Spinal cord (tissue), 10 donors: ENCODE results near the gene PHF5A. TPM values are rescaled to one million over a fixed set of nuclear protein-coding genes. Genes with fewer than 3 reads are reported as not detected.

Experiments used
- DNase-seq, 6 donors: peaks; one replicate each; pipeline versions ENCODE4 v3.0.0 to v3.0.0-alpha.2; 2013 to 2015; ENCODE audit warnings: low spot score in 6 of 6, low read depth in 4 of 6
- H3K27ac ChIP-seq: one replicate; pipeline ENCODE4 v1.5.1; 2013; ENCODE audit warnings: low read depth, low read length, control low read depth
- H3K27me3 ChIP-seq: one replicate; pipeline ENCODE4 v1.6.1; 2013; ENCODE audit warnings: low read length; ENCODE audit not compliant: control insufficient read depth, insufficient read depth
- H3K36me3 ChIP-seq: one replicate; pipeline ENCODE4 v1.6.1; 2013; ENCODE audit warnings: low read length; ENCODE audit not compliant: control insufficient read depth, insufficient read depth
- H3K4me1 ChIP-seq: one replicate; pipeline ENCODE4 v1.6.1; 2013; ENCODE audit warnings: low read length; ENCODE audit not compliant: control insufficient read depth, insufficient read depth
- H3K4me3 ChIP-seq: one replicate; pipeline ENCODE4 v1.5.1; 2013; ENCODE audit warnings: low read depth, low read length, control low read depth
- H3K9me3 ChIP-seq: one replicate; pipeline ENCODE4 v1.6.1; 2013; ENCODE audit warnings: low read length; ENCODE audit not compliant: control insufficient read depth, insufficient read depth
- WGBS: methylation state at CpG from one replicate; pipeline ENCODE4 v1.1.5; 2013; ENCODE audit warnings: missing lambda C conversion rate; ENCODE audit not compliant: insufficient coverage; 5-methylcytosine and 5-hydroxymethylcytosine counted together
- long read RNA-seq, 4 donors: transcript quantifications; one replicate each; lab custom pipeline, GENCODE V29; 2026
- polyA plus RNA-seq, 2 donors: library from polyadenylated mRNA; unstranded; fragments of 120-200 nt; gene quantifications; one replicate each; pipeline ENCODE4 v1.2.1, GENCODE V29; 2013; ENCODE audit not compliant: insufficient read length in 2 of 2
- total RNA-seq, 2 donors: library from RNA; depleted of rRNA in 1 of 2; stranded (reverse); fragments of 120-200 nt in 1 of 2; fragments of >200 nt in 1 of 2; gene quantifications; one replicate each; pipeline versions ENCODE4 v1.2.3 to v1.2.4, GENCODE V29; 2013 to 2014
- donor health status: healthy.

The PHF5A gene, protein sequence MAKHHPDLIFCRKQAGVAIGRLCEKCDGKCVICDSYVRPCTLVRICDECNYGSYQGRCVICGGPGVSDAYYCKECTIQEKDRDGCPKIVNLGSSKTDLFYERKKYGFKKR
- 10 to 100 TPM; 30.0 to 48.8 TPM for total RNA-seq
- polyA plus RNA-seq = 10 to 100 TPM; 43.0 to 46.3 TPM
- long read RNA-seq, donor 1, transcript PHF5A-201 (4 exons, 1,086 nt) = major isoform, 41 of 397 reads
- long read RNA-seq, donor 1, partial matches to known transcripts = 331 of 397 reads
- long read RNA-seq, donor 1, other reads (novel, unspliced or antisense) = 25 of 397 reads
- long read RNA-seq, donor 2, transcript PHF5A-201 (4 exons, 1,086 nt) = major isoform, 7 of 7 reads
- long read RNA-seq, donor 2, partial matches to known transcripts = 0 of 7 reads
- long read RNA-seq, donor 2, other reads (novel, unspliced or antisense) = 0 of 7 reads
- long read RNA-seq, donor 3, transcript PHF5A-201 (4 exons, 1,086 nt) = major isoform, 14 of 15 reads
- long read RNA-seq, donor 3, partial matches to known transcripts = 0 of 15 reads
- long read RNA-seq, donor 3, other reads (novel, unspliced or antisense) = 0 of 15 reads
- long read RNA-seq, donor 4, transcript PHF5A-201 (4 exons, 1,086 nt) = major isoform, 69 of 198 reads
- long read RNA-seq, donor 4, partial matches to known transcripts = 123 of 198 reads
- long read RNA-seq, donor 4, other reads (novel, unspliced or antisense) = 5 of 198 reads

- 0% methylated on average over 51 of the region's 51 CpGs for WGBS
- Histone ChIP-seq H3K4me1 (peaks cover 4% of the 10 kb centered on the region), H3K27ac (peak within 1 kb of the TSS; percentile 96), H3K4me3 (peak within 1 kb of the TSS; percentile 98), H3K27me3 (no peaks in the 10 kb centered on the region), H3K36me3 (peaks cover 34% of the 10 kb centered on the region), H3K9me3 (no peaks in the 10 kb centered on the region)
- peak; percentile 98 to 100 (median 100) for DNase-seq
Measured at GRCh38 chr22:41468381-41469217, at the start of gene PHF5A, which contains the start of gene ACO2. Gene PHF5A (minus strand): TSS chr22:41468692. CDS start chr22:41468653, 39 bp downstream. Gene ACO2 (plus strand): TSS chr22:41469117. CDS start chr22:41469147, 30 bp downstream.

GRCh38 chr22:41518048-41518347 lies 49.5 kb upstream of the PHF5A start:
- Histone ChIP-seq H3K27ac (no peak overlapping the region), H3K4me1 (peaks cover 22% of the 10 kb centered on the region), H3K27me3 (no peaks in the 10 kb centered on the region), H3K9me3 (no peaks in the 10 kb centered on the region), H3K4me3 (no peak overlapping the region), H3K36me3 (peaks cover 82% of the 10 kb centered on the region)
- DNase-seq = no peak
- 25% methylated on average over 2 of the region's 7 CpGs for WGBS

- Histone ChIP-seq H3K27me3 (no peaks in the 10 kb centered on the region), H3K9me3 (no peaks in the 10 kb centered on the region), H3K4me3 (no peak overlapping the region), H3K4me1 (peaks cover 24% of the 10 kb centered on the region), H3K36me3 (peaks cover 82% of the 10 kb centered on the region), H3K27ac (peak overlapping the region; percentile 47)
- DNase-seq = peak; percentile 65 to 90 (median 68)
- WGBS = 61% methylated on average over 16 of the region's 22 CpGs
Measured at GRCh38 chr22:41517172-41518047, 48.9 kb upstream of the PHF5A start.

DNA sequence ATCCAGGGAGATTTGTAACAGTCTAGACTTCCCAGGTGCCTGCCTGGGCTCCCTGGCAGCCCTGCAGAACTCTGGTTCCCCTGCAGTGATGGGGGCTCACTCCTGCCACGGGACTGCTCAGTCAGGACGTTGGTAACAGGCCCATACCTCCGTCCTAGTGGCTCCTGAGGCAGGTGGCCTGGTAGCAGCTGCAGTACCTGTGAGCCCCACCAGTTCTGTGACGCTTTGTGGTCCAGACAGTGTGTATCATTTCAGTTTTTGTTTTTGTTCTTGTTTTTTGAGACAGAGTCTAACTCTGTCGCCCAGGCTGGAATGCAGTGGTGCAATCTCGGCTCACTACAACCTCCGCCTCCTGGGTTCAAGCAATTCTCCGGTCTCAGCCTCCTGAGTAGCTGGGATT lies 48.0 kb upstream of the PHF5A start:
- no peaks in the 10 kb centered on the region for H3K27me3 ChIP-seq

GRCh38 chr22:41513391-41513790 lies 44.9 kb upstream of the PHF5A start:
- Histone ChIP-seq H3K4me1 (peaks cover 58% of the 10 kb centered on the region), H3K27ac (no peak overlapping the region), H3K9me3 (no peaks in the 10 kb centered on the region), H3K36me3 (peaks cover 91% of the 10 kb centered on the region), H3K4me3 (no peak overlapping the region), H3K27me3 (no peaks in the 10 kb centered on the region)
- DNase-seq = no peak
- 73% methylated on average over 5 of the region's 5 CpGs for WGBS

More for the DNA sequence above, 48.0 kb upstream of the PHF5A start:
- Histone ChIP-seq H3K9me3 (no peaks in the 10 kb centered on the region), H3K27ac (no peak overlapping the region), H3K4me3 (no peak overlapping the region), H3K4me1 (peaks cover 30% of the 10 kb centered on the region), H3K36me3 (peaks cover 91% of the 10 kb centered on the region)
- no peak for DNase-seq
- WGBS = 90% methylated on average over 8 of the region's 8 CpGs

DNA sequence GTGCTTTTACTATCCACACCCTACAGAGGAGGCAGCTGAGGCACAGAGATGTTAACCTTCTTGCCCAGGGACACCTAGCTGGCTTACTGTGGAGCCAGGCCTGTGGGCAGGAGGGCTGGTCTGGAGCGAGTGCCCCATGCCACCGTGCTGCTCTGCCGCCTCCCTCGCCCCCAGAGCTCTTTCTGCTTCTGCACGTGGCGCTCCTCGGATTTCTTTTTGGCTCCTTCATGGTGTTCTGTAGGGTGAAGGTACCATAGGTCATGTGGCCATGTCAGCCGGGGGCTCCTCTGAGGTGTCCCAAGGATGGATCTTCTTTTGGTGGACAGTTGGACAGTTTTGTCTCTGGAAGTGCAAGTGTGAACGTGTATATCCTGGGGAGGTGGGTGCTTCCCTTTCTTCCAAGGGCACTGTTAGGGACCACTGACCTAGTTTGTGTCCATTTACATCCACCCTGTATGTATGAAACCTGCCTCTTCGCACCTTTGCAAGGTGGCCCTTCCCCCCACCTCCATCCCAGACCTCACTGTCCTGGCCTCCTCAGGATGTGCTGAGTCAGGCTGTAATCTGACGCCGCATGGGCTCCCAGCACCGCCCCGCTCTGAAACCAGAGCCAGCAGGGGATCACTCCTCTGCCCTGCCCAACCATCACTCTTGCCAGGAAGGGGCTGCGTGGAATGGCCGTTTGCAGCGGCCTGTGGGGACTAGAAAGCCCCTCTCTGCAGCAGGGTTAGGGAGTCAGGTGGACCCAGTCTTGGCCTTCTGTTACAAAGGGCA lies 44.1 kb upstream of the PHF5A start:
- Histone ChIP-seq H3K27me3 (no peaks in the 10 kb centered on the region), H3K4me1 (peaks cover 59% of the 10 kb centered on the region), H3K27ac (no peak overlapping the region), H3K36me3 (peaks cover 93% of the 10 kb centered on the region), H3K4me3 (no peak overlapping the region), H3K9me3 (no peaks in the 10 kb centered on the region)
- DNase-seq = no peak
- 47% methylated on average over 11 of the region's 17 CpGs for WGBS

- no peak for DNase-seq
- Histone ChIP-seq H3K27ac (no peak overlapping the region), H3K4me3 (no peak overlapping the region), H3K4me1 (peaks cover 64% of the 10 kb centered on the region), H3K9me3 (no peaks in the 10 kb centered on the region), H3K27me3 (no peaks in the 10 kb centered on the region), H3K36me3 (peaks cover 89% of the 10 kb centered on the region)
- WGBS = 92% methylated on average over 2 of the region's 2 CpGs
Measured at GRCh38 chr22:41511521-41511968, 43.1 kb upstream of the PHF5A start.

GRCh38 chr22:41508770-41509170 lies 40.3 kb upstream of the PHF5A start:
- peak; percentile 67 to 94 (median 75) for DNase-seq
- peak overlapping the region; percentile 92 for H3K27ac ChIP-seq
- H3K27me3 ChIP-seq = no peaks in the 10 kb centered on the region
- H3K4me1 ChIP-seq = peaks cover 65% of the 10 kb centered on the region
- H3K4me3 ChIP-seq = no peak overlapping the region
- peaks cover 81% of the 10 kb centered on the region for H3K36me3 ChIP-seq
- 23% methylated on average over 10 of the region's 12 CpGs for WGBS
- no peaks in the 10 kb centered on the region for H3K9me3 ChIP-seq
